HCT116 (cell line): ENCODE results near the gene HERPUD1.

Experiments
- CTCF ChIP-seq, 3 experiments: fragments of 200-600 bp in 1 of 3; sonication (generic) in 1 of 3; IDR thresholded peaks in 2 of 3; conservative IDR thresholded peaks in 1 of 3; 2 replicates each; pipeline ENCODE4 v1.5.1; 2012 to 2017; ENCODE audit warnings: low read depth in 2 of 3, low read length in 2 of 3, antibody characterized with exemption in 1 of 3, borderline replicate concordance in 1 of 3, control low read depth in 1 of 3, mild to moderate bottlenecking in 1 of 3, mixed read lengths in 1 of 3, mixed run types in 1 of 3, moderate library complexity in 1 of 3; ENCODE audit not compliant: insufficient read depth in 1 of 3
- POLR2A ChIP-seq: IDR thresholded peaks from 2 replicates; pipeline ENCODE4 v1.7.0; 2011; ENCODE audit warnings: borderline replicate concordance; ENCODE audit not compliant: insufficient read depth, insufficient read length; ENCODE audit errors: extremely low read depth
- REST ChIP-seq: IDR thresholded peaks from 2 replicates; pipeline ENCODE4 v1.6.1; 2012; ENCODE audit warnings: low read depth

DNA sequence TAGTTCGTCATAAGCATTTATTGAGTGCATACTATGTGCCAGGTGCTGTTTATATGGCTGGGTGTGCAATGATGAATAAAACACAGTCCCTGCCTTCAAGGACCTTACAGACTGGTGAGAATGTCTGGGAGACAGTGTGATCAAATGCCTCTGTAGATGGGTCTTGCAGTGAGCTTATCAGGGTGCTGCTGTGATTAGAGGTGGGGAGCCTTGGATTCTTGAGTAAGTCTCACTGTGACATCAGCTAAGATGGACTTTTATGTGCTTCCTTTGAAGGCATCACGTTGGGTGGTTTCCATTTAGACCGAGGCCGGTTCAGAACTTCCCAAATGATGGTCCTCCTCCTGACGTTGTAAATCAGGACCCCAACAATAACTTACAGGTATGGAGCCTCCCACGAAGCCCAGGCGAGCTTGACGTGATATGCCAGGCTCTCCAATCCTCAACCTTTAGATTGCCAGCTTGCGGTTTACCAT lies 10.0 kb downstream of the HERPUD1 start:
- no peak for TF ChIP-seq REST
- TF ChIP-seq POLR2A = no peak
- no peak for TF ChIP-seq CTCF (IDR thresholded peaks at IDR 0.05 in 2 of 3, conservative IDR thresholded peaks at IDR 0.05 in 1 of 3; ENCODE audit: borderline replicate concordance in 1 of 3, insufficient read depth in 1 of 3, low read depth in 2 of 3, low read length in 2 of 3)
